ENCODE measurements around the gene RAB11FIP4.

RAB11FIP4 gene

DNA sequence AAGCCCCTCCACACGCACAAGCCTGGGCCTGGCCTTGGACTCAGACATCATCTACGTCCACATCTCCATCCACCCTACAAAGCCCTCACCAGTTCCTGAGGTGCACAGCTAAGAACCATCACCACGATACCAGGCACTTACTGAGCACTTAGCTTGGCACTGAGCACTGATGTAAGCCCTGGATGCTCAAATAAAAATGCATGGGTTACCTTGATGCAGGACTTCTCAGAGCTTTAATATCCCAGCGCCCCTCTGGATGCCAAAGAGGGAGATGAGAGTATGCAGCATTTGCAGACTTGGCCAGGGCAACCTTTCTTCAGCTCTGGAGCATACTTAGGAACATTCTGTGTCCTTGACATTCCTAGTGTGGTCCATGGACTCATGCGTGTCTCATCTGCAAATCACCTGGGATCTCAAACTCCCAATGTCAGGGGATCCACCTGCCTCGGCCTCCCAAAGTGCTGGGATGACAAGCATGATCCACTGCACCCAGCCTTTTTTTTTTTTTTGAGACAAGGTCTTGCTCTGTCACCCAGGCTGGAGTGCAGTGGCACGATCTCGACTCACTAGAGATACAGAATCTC, 69.8 kb downstream of the RAB11FIP4 start:
- no peak for DNase-seq (ENCODE audit: low spot score)
- in situ Hi-C loops (cut with MboI; ENCODE audit: low pct_unique_long_range_greater_than_20kb, low sequenced_read_pairs, unreplicated experiment): no loop called here
- TF ChIP-seq, protein P1, sequence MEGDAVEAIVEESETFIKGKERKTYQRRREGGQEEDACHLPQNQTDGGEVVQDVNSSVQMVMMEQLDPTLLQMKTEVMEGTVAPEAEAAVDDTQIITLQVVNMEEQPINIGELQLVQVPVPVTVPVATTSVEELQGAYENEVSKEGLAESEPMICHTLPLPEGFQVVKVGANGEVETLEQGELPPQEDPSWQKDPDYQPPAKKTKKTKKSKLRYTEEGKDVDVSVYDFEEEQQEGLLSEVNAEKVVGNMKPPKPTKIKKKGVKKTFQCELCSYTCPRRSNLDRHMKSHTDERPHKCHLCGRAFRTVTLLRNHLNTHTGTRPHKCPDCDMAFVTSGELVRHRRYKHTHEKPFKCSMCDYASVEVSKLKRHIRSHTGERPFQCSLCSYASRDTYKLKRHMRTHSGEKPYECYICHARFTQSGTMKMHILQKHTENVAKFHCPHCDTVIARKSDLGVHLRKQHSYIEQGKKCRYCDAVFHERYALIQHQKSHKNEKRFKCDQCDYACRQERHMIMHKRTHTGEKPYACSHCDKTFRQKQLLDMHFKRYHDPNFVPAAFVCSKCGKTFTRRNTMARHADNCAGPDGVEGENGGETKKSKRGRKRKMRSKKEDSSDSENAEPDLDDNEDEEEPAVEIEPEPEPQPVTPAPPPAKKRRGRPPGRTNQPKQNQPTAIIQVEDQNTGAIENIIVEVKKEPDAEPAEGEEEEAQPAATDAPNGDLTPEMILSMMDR (IDR thresholded peaks at IDR 0.05; ENCODE audit: extremely low read depth, insufficient read depth, missing control alignments): no peak

DNA sequence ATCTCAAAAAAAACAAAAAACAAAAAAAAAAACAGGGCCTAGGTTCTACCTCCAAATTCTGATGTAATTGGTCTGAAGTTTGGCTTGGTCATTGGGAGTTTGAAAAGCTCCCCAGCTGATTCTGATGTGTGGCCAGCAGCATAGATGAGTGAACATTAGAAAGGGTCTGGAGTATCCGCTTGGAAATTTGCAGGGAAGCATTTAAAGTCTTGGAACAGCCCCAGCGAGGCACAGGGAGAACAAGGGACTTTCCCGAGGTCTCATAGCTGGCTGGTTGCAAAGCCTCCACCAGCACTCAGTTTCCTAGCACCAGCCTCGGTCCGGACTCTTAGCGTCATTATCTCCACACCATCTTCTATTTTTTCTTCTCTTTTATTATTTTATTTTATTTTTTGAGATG, 70.8 kb downstream of the RAB11FIP4 start:
- DNase-seq (ENCODE audit: low spot score): no peak
- in situ Hi-C loops (cut with MboI; ENCODE audit: low pct_unique_long_range_greater_than_20kb, low sequenced_read_pairs, unreplicated experiment): no loop called here
- TF ChIP-seq, protein P1 (IDR thresholded peaks at IDR 0.05; ENCODE audit: extremely low read depth, insufficient read depth, missing control alignments): no peak

DNA sequence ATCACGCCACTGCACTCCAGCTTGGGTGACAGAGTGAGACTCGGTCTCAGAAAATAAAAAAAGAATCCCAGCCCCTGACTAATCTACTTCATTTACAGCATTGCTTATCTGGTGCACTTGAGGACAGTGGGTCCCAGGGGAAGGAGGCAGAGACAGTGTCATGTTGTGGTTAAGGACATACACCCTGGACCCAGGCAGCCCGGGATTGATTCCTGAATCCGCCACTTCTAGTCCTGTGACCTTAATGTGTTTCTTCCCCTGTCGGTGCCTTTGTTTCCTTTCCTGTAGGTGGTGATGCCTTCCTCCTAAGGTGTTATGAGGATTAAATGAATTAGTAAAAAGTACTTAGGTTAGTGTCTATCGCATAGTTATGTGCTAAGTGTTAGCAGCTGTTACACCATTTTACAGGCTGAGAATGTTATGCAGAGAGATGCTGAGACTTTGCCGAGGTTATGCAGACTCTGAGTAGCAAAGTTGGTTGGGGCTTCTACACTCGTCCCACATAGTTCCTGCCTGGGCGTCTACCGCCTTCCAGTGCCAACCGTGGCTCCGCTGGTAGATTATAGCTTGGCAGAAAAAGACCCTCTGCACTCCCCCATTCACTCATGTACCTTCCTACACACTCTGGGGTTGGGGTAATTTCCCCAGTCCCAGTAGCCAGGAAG, 74.8 kb downstream of the RAB11FIP4 start:
- TF ChIP-seq, protein P1 (IDR thresholded peaks at IDR 0.05; ENCODE audit: extremely low read depth, insufficient read depth, missing control alignments): no peak
- no peak for DNase-seq (ENCODE audit: low spot score)
- in situ Hi-C loops (cut with MboI; ENCODE audit: low pct_unique_long_range_greater_than_20kb, low sequenced_read_pairs, unreplicated experiment): no loop called here

DNA sequence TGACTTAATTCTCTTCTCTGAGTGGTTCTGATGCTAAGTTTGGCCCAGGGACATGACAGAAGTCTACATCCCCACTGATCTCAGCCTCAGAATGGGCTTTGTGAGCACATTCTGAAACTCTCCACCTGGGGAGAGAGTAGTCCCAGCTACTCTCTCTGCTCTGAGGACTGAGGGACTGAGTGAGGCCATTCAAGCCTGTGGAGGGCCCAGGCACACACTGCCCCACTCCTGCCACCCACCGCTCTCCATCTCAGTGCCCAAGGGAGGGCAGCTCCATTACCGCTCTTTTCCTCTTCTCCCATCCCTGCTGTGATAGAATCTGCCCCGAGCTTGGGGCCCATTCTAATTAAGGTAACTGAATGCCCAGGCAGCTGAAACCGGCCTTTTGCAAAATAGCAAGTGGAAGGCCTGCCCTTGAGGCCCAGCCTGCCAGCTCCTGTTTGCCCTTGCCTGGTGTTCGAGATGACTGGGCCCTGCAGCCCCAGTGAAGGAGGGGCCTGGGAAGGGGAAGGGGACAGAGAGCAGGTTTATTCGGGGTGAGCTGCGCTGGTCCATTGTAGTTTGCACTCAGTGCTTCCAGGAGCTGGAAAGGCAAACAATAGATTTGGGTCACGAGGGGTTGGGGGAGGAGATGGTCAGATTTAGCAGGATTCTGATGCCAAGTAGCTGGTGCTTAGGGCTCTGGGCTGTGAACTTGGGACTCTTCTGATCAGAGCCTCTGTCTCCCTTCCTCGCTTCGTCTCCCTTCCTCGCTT, 76.2 kb downstream of the RAB11FIP4 start:
- TF ChIP-seq, protein P1 (IDR thresholded peaks at IDR 0.05; ENCODE audit: extremely low read depth, insufficient read depth, missing control alignments): no peak
- in situ Hi-C loops (cut with MboI; ENCODE audit: low pct_unique_long_range_greater_than_20kb, low sequenced_read_pairs, unreplicated experiment): no loop called here
- no peak for DNase-seq (ENCODE audit: low spot score)

DNA sequence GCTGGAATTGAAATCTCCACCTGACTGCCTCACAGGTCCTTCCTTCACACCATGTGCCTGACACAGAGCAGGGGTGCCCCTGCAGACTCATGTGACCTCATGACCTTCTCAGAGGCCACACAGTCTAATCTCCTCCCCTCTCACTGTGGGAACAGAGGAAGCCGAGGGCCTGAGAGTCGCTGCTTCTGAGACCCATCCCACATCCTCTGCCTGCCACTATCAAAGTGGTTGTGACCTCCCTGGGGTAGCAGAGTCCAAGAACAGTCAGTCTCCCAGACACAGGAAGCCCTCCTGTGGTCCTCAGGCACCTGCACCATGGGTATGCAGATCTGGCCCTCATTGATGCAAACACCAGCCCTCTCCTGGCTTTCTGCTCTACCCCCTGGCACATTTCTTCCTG, 78.5 kb downstream of the RAB11FIP4 start:
- DNase-seq (ENCODE audit: low spot score): no peak
- in situ Hi-C loops (cut with MboI; ENCODE audit: low pct_unique_long_range_greater_than_20kb, low sequenced_read_pairs, unreplicated experiment): no loop called here
- TF ChIP-seq, protein P1 (IDR thresholded peaks at IDR 0.05; ENCODE audit: extremely low read depth, insufficient read depth, missing control alignments): no peak

DNA sequence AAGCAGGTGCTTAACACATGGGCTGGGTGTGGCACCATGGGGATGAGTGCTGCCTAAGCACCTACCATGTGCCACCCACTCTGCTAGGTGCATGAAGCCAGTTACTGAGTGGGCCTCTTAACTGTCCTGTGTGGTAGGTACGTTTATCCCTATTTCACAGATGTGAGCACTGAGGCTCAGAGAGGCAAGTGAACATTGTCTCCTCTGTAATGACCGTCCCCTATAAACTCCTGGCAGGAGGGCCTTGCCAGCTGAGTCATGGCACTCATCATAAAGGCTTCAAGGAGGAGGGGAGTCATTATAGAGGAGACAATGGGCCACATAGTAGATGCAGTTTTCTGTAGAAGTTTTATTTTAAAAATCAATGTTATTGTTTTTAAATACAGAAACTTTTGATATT, 79.1 kb downstream of the RAB11FIP4 start:
- TF ChIP-seq, protein P1 (IDR thresholded peaks at IDR 0.05; ENCODE audit: extremely low read depth, insufficient read depth, missing control alignments): no peak
- no peak for DNase-seq (ENCODE audit: low spot score)
- in situ Hi-C loops (cut with MboI; ENCODE audit: low pct_unique_long_range_greater_than_20kb, low sequenced_read_pairs, unreplicated experiment): no loop called here
